GM12878 (cell line): ENCODE data around the gene TRIM37. TPM values are rescaled to one million over a fixed set of nuclear protein-coding genes. Genes with fewer than 3 reads are reported as not detected.

Source experiments
- ATAC-seq: fragments of 200-7000 bp; cut with Tn5 transposase; 3 replicates; pipeline ENCODE4 v1.9.1; 2020; ENCODE audit warnings: mild to moderate bottlenecking, moderate library complexity
- BruUV-seq: library from RNA; stranded (reverse); fragments of 400-500 nt; replicated peaks from 2 replicates; lab custom pipeline; 2021; lab: Mats Ljungman, UMichigan
- CTCF ChIA-PET: fragments of 300-600 bp; sonication (Branson Sonifier 250); formaldehyde crosslinking; extraction: SDS; loops from one replicate; lab custom pipeline; 2021; ENCODE audit warnings: inconsistent platforms; lab: Yijun Ruan, JAX
- POLR2A ChIA-PET: fragments of 350-600 bp; formaldehyde crosslinking; extraction: SDS; loops from one replicate; lab custom pipeline; 2021; ENCODE audit warnings: inconsistent platforms; lab: Charles Lee
- RAD21 ChIA-PET: fragments of 300-600 bp; sonication (Branson Sonifier 250); formaldehyde crosslinking; loops from one replicate; lab custom pipeline; 2023; ENCODE audit warnings: antibody characterized with exemption; ENCODE audit not compliant: unreplicated experiment; lab: Charles Lee
- SMC1A ChIA-PET: fragments of 300-600 bp; sonication (Branson Sonifier 250); formaldehyde crosslinking; loops from one replicate; lab custom pipeline; 2023; ENCODE audit not compliant: unreplicated experiment, uncharacterized antibody; lab: Charles Lee
- DNase-seq: peaks from one replicate; pipeline ENCODE4 v3.0.0-alpha.2; 2011; ENCODE audit warnings: low read depth, low spot score
- FAIRE-seq: peaks from 3 replicates; lab custom pipeline; 2011; peaks lifted over from hg19 to GRCh38; lab: Jason Lieb, UNC
- H2AFZ ChIP-seq: 2 replicates; pipeline ENCODE4 v1.6.0; 2011; ENCODE audit warnings: low read depth, low read length, control low read depth; ENCODE audit not compliant: control insufficient read depth
- H3K27ac ChIP-seq: 2 replicates; pipeline ENCODE4 v1.5.1; 2011; ENCODE audit warnings: control low read depth; ENCODE audit not compliant: control insufficient read depth, insufficient read depth
- H3K27me3 ChIP-seq, 2 experiments: replicated peaks in 1 of 2; 2 replicates each; pipeline versions ENCODE4 v1.6.0 to v1.6.1; 2011; ENCODE audit warnings: low read length in 1 of 2; ENCODE audit not compliant: control insufficient read depth in 2 of 2, insufficient read depth in 2 of 2
- H3K36me3 ChIP-seq, 2 experiments: 2 replicates each; pipeline ENCODE4 v1.5.1; 2011; ENCODE audit warnings: low read length in 1 of 2; ENCODE audit not compliant: control insufficient read depth in 2 of 2, insufficient read depth in 2 of 2
- H3K4me1 ChIP-seq: 2 replicates; pipeline ENCODE4 v1.6.1; 2011; ENCODE audit warnings: mild to moderate bottlenecking, low read length, moderate library complexity, mixed read lengths; ENCODE audit not compliant: control insufficient read depth, insufficient read depth
- H3K4me2 ChIP-seq: 2 replicates; pipeline ENCODE4 v1.6.0; 2011; ENCODE audit warnings: control low read depth; ENCODE audit not compliant: control insufficient read depth, insufficient read depth
- H3K4me3 ChIP-seq: fragments of 200-600 bp; sonication (generic); 2 replicates; pipeline ENCODE4 v1.5.1; 2016
- H3K79me2 ChIP-seq: 2 replicates; pipeline ENCODE4 v1.6.0; 2011; ENCODE audit warnings: low read length; ENCODE audit not compliant: control insufficient read depth, insufficient read depth
- H3K9ac ChIP-seq: 2 replicates; pipeline ENCODE4 v1.8.0; 2011; ENCODE audit warnings: low read length, control low read depth, mixed read lengths; ENCODE audit not compliant: control insufficient read depth, insufficient read depth
- H3K9me3 ChIP-seq: replicated peaks from 3 replicates; pipeline ENCODE4 v1.5.1; 2011; ENCODE audit warnings: mild to moderate bottlenecking, low read length; ENCODE audit not compliant: control insufficient read depth, insufficient read depth
- H4K20me1 ChIP-seq: 2 replicates; pipeline ENCODE4 v1.6.0; 2011; ENCODE audit not compliant: control insufficient read depth, insufficient read depth
- CUX1 ChIP-seq: IDR thresholded peaks from 2 replicates; pipeline ENCODE4 v1.6.1; 2012; ENCODE audit warnings: improper control_type of control experiment, low read depth, low read length; ENCODE audit not compliant: insufficient replicate concordance
- ESRRA ChIP-seq: IDR thresholded peaks from 2 replicates; pipeline ENCODE4 v1.6.1; 2012; ENCODE audit warnings: mild to moderate bottlenecking, low read length, improper control_type of control experiment
- ETV6 ChIP-seq, 2 experiments: fragments of 450-650 bp in 1 of 2; IDR thresholded peaks in 1 of 2; conservative IDR thresholded peaks in 1 of 2; 2 replicates each; pipeline ENCODE4 v1.6.1; 2014; ENCODE audit warnings: antibody characterized with exemption in 1 of 2, borderline replicate concordance in 1 of 2, low read depth in 1 of 2, mild to moderate bottlenecking in 1 of 2, moderate library complexity in 1 of 2
- GATAD2B ChIP-seq: fragments of 450-650 bp; conservative IDR thresholded peaks from 2 replicates; pipeline ENCODE4 v1.6.1; 2017; ENCODE audit warnings: low read depth, mild to moderate bottlenecking, moderate library complexity
- IKZF1 ChIP-seq: fragments of 450-650 bp; conservative IDR thresholded peaks from 2 replicates; pipeline ENCODE4 v1.6.1; 2017; ENCODE audit warnings: antibody characterized with exemption, mild to moderate bottlenecking
- MLLT1 ChIP-seq: fragments of 450-650 bp; IDR thresholded peaks from 2 replicates; pipeline ENCODE4 v1.6.1; 2016; ENCODE audit warnings: mild to moderate bottlenecking
- PBX3 ChIP-seq: IDR thresholded peaks from 2 replicates; pipeline ENCODE4 v1.6.1; 2011; ENCODE audit warnings: mild to moderate bottlenecking, low read depth, low read length, moderate library complexity; ENCODE audit not compliant: insufficient replicate concordance
- RELA ChIP-seq: fragments of 450-650 bp; IDR thresholded peaks from 2 replicates; pipeline ENCODE4 v1.8.0; 2014; ENCODE audit warnings: borderline replicate concordance; ENCODE audit not compliant: partially characterized antibody
- RELB ChIP-seq: fragments of 450-650 bp; IDR thresholded peaks from 2 replicates; pipeline ENCODE4 v1.6.1; 2017; ENCODE audit warnings: low read depth, mild to moderate bottlenecking, moderate library complexity
- SKIL ChIP-seq: fragments of 450-650 bp; IDR thresholded peaks from 2 replicates; pipeline ENCODE4 v1.6.1; 2017; ENCODE audit warnings: mild to moderate bottlenecking, low read depth, inconsistent platforms; ENCODE audit not compliant: poor library complexity, severe bottlenecking
- WGBS: methylation state at CpG from one replicate; pipeline ENCODE4 v1.1.6; 2016; ENCODE audit warnings: low lambda C conversion rate; ENCODE audit not compliant: insufficient replicate concordance, insufficient coverage; ENCODE audit errors: missing lambda C conversion rate; 5-methylcytosine and 5-hydroxymethylcytosine counted together
- in situ Hi-C: fragments of 300-500 bp; cut with MboI; formaldehyde crosslinking; loops from 9 replicates; pipeline ENCODE4 v1.14.3; 2018; ENCODE audit warnings: mixed read lengths
- intact Hi-C: fragments of 100-400 bp; cut with micrococcal nuclease; formaldehyde crosslinking; loops from one replicate; pipeline ENCODE4 v1.14.2; 2022; ENCODE audit not compliant: unreplicated experiment
- polyA plus RNA-seq, 11 experiments: library from polyadenylated mRNA; depleted of rRNA in 4 of 11; unstranded in 6 of 11; stranded (reverse) in 5 of 11; fragments of >200 nt; fragmentation: Nextera tagmentation in 4 of 11; fragmentation: Illumina TruSeq in 1 of 11; extraction: Ambion mirVana in 4 of 11; extraction: Trizol in 1 of 11; gene quantifications; 1 replicate in 1 of 11; 2 replicates in 10 of 11; pipeline versions ENCODE4 v1.2.1 to v1.2.3, GENCODE V29; 2011 to 2016; ENCODE audit warnings: inconsistent platforms in 2 of 11, missing spikeins in 2 of 11, low read depth in 1 of 11
- total RNA-seq, 4 experiments: library from RNA; depleted of rRNA in 3 of 4; stranded (reverse); fragments of >200 nt in 3 of 4; fragmentation: Illumina TruSeq in 1 of 4; extraction: Trizol in 1 of 4; gene quantifications; 2 replicates each; pipeline versions ENCODE4 v1.2.1 to v1.2.3, GENCODE V29; 2013 to 2021

Gene TRIM37
- total and polyA plus RNA-seq, 10 of the 15 experiments (the other 5 are each of a cell fraction or from before 2014, with no cell fraction given): 4.8 to 20.6 (median 18.1) TPM

GRCh38 chr17:59067340-59067739 lies 39.3 kb downstream of the TRIM37 start:
- Histone ChIP-seq H2AFZ (no peak overlapping the region), H4K20me1 (no peaks in the 10 kb centered on the region), H3K79me2 (no peaks in the 10 kb centered on the region), H3K9me3 (no peaks in the 10 kb centered on the region), H3K27me3 (no peaks in the 10 kb centered on the region), H3K4me2 (no peak overlapping the region), H3K4me1 (no peaks in the 10 kb centered on the region), H3K36me3 (peaks cover 1 to 7% of the 10 kb centered on the region in 2 experiments), H3K9ac (no peak overlapping the region), H3K27ac (no peak overlapping the region), H3K4me3 (no peak overlapping the region)
- DNase-seq (no peak), FAIRE-seq (no peak), ATAC-seq (no peak)
- BruUV-seq: no TSS peak
- intact Hi-C loops (no loop called here), in situ Hi-C loops (no loop called here)
- POLR2A ChIA-PET: interaction anchor here (1.0 kb wide), 1 partner anchor 59 kb away, joined by 3 read pairs; no protein-coding TSS in a partner anchor
- SMC1A ChIA-PET: interaction anchor here (0.9 kb wide), 1 partner anchor 17 kb away, joined by 3 read pairs; no protein-coding TSS in a partner anchor
- 94% methylated on average over 2 of the region's 2 CpGs for WGBS
- CTCF ChIA-PET: interaction anchor here (1.3 kb wide), 1 partner anchor 99 kb away, joined by 4 read pairs; no protein-coding TSS in a partner anchor
- RAD21 ChIA-PET: no interaction called here
- TF ChIP-seq ETV6 (conservative IDR thresholded peaks at IDR 0.05 in 1 of 2, IDR thresholded peaks at IDR 0.05 in 1 of 2; ENCODE audit: borderline replicate concordance in 1 of 2, low read depth in 1 of 2) (no peak; a peak in 1 of 4 replicates), CUX1 (no peak), GATAD2B (no peak), RELB (no peak), SKIL (no peak), ESRRA (no peak), IKZF1 (no peak), RELA (no peak), MLLT1 (no peak), PBX3 (no peak)
